ENCODE measurements around the gene ST6GAL1. TPM values are rescaled to one million over a fixed set of nuclear protein-coding genes. Genes with fewer than 3 reads are reported as not detected.
A peak's percentile ranks its signal among the peaks of the same experiment; 100 is the strongest.
"Not testable (repeated sequence)": the region's sequence is repeated elsewhere in the genome, so short reads cannot be mapped to it uniquely, and the experiment has no call there.

The ST6GAL1 gene
- total and polyA plus RNA-seq, 4 donors, result 28.9 to 44.6 (median 34.6) TPM

DNA sequence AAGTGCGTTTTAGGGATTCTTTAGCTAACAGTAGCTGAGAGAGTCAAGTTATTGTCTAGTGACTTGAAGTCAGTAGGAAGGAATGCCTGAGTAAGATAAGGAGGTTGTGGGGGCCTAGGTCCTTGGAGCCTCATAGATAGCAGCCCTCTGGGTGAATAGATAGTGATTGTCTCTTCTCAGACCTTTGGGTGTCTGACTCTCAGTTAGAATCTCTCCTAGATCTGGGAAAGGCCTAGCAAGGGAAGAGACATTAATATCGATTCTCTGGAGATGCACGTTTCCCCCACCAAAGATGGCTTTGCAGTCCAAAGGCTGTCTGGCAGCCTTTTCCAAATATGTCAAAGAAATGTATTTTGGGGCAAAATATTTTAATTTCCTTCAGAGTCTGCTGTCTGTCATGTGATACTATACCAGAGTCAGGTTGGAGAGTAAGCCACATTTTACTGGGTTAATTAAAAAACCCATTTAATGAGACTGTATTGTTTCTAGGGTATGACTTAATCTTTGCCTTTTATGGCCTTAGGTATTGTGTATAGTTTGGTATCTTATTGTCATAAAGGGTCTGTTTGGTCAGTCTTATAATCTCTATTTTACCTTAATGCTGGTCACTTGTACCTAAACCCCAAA is 92.2 kb downstream of the ST6GAL1 start:
- H3K27ac ChIP-seq (ENCODE audit: low read depth, low read length), result no peak overlapping the region
- H3K9me3 ChIP-seq (ENCODE audit: control insufficient read depth, insufficient read depth, low read length), result no peaks in the 10 kb centered on the region
- 80% methylated on average over 1 of the region's 3 CpGs for WGBS (ENCODE audit: insufficient coverage)
- no peaks in the 10 kb centered on the region for H3K36me3 ChIP-seq (ENCODE audit: control insufficient read depth, insufficient read depth, low read length)
- no peak for DNase-seq (ENCODE audit: low read depth in 4 of 6, low spot score in 6 of 6)
- H3K27me3 ChIP-seq (ENCODE audit: control insufficient read depth, insufficient read depth, low read length), result no peaks in the 10 kb centered on the region
- no peaks in the 10 kb centered on the region for H3K4me1 ChIP-seq (ENCODE audit: control insufficient read depth, insufficient read depth, low read length)
- no peak overlapping the region for H3K4me3 ChIP-seq (ENCODE audit: low read depth, low read length)

DNA sequence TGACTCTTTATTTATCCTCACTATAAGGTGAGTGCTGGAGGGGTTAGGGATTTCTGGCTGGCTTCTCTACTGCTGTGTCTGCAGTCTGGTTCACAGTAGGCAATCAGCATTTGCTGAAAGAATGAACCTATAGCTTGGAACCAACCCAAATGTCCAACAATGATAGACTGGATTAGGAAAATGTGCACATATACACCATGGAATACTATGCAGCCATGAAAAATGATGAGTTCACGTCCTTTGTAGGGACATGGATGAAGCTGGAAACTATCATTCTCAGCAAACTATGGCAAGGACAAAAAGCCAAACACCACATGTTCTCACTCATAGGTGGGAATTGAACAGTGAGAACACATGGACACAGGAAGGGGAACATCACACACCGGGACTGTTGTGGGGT is 93.0 kb downstream of the ST6GAL1 start:
- not testable (repeated sequence) for H3K36me3 ChIP-seq (ENCODE audit: control insufficient read depth, insufficient read depth, low read length); H3K4me1 ChIP-seq (ENCODE audit: control insufficient read depth, insufficient read depth, low read length); H3K9me3 ChIP-seq (ENCODE audit: control insufficient read depth, insufficient read depth, low read length); H3K27me3 ChIP-seq (ENCODE audit: control insufficient read depth, insufficient read depth, low read length); H3K27ac ChIP-seq (ENCODE audit: low read depth, low read length); H3K4me3 ChIP-seq (ENCODE audit: low read depth, low read length); DNase-seq (ENCODE audit: low read depth in 4 of 6, low spot score in 6 of 6)
- WGBS (ENCODE audit: insufficient coverage), result no CpG with 5 or more reads among the region's 2 CpGs

DNA sequence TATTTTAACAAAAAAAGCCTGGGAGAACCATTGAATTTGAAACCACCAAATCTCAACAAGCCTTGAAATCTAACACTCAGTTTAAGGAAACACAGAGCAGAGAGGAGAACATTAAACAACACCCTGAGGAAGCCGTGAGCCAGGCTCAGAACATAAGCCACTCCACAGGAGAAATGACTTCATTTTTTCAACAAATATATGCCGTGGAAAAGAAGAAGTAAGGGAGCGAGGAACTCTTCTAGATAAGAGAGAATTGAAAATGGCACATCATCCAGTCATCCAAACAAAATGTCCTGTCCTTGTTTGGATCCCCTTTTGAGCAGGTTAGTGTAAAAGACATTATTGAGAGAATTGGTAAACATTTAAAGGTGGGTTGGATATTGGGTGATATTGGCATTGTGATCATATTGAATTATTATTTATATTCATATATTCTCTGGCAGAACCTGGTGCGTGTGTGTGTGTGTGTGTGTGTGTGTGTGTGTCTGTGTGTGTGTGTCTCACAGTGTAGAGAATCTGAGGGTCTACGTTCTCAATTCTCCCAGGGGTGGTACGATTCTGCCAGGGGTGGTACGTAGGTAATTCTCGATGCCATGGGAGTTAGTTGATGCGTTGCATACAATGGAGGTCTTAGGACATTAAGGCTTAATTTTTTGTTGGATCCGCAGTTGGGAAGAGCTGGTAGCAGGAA is 94.4 kb downstream of the ST6GAL1 start:
- Histone ChIP-seq H3K27ac (ENCODE audit: low read depth, low read length) (no peak overlapping the region), H3K36me3 (ENCODE audit: control insufficient read depth, insufficient read depth, low read length) (no peaks in the 10 kb centered on the region), H3K4me3 (ENCODE audit: low read depth, low read length) (no peak overlapping the region), H3K4me1 (ENCODE audit: control insufficient read depth, insufficient read depth, low read length) (no peaks in the 10 kb centered on the region), H3K27me3 (ENCODE audit: control insufficient read depth, insufficient read depth, low read length) (no peaks in the 10 kb centered on the region), H3K9me3 (ENCODE audit: control insufficient read depth, insufficient read depth, low read length) (no peaks in the 10 kb centered on the region)
- WGBS (ENCODE audit: insufficient coverage), result 91% methylated on average over 7 of the region's 10 CpGs
- DNase-seq (ENCODE audit: low read depth in 4 of 6, low spot score in 6 of 6), result no peak

DNA sequence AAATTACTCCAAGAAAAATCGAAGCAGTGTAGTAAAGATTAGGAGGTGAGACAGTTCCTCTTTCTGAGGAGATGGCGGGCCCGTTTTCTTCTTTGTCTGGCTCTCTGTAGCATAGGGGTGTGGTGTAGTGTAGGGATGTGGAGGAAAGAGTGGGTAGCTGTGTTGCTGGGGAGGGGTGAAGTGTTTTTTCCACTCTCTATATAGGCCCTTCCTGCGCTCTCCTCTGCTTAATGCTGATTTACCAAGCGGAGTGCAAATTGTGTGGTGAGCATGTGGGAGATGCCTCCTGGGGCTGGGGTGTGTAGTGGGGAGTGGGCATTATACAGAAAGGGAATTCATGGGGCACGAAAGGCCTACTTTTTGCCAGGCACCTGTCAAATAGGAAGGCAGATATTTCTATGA is 94.9 kb downstream of the ST6GAL1 start:
- Histone ChIP-seq H3K9me3 (ENCODE audit: control insufficient read depth, insufficient read depth, low read length) (no peaks in the 10 kb centered on the region), H3K4me1 (ENCODE audit: control insufficient read depth, insufficient read depth, low read length) (no peaks in the 10 kb centered on the region), H3K27me3 (ENCODE audit: control insufficient read depth, insufficient read depth, low read length) (no peaks in the 10 kb centered on the region), H3K36me3 (ENCODE audit: control insufficient read depth, insufficient read depth, low read length) (no peaks in the 10 kb centered on the region), H3K27ac (ENCODE audit: low read depth, low read length) (no peak overlapping the region), H3K4me3 (ENCODE audit: low read depth, low read length) (no peak overlapping the region)
- DNase-seq (ENCODE audit: low read depth in 4 of 6, low spot score in 6 of 6), result no peak
- 91% methylated on average over 5 of the region's 6 CpGs for WGBS (ENCODE audit: insufficient coverage)

DNA sequence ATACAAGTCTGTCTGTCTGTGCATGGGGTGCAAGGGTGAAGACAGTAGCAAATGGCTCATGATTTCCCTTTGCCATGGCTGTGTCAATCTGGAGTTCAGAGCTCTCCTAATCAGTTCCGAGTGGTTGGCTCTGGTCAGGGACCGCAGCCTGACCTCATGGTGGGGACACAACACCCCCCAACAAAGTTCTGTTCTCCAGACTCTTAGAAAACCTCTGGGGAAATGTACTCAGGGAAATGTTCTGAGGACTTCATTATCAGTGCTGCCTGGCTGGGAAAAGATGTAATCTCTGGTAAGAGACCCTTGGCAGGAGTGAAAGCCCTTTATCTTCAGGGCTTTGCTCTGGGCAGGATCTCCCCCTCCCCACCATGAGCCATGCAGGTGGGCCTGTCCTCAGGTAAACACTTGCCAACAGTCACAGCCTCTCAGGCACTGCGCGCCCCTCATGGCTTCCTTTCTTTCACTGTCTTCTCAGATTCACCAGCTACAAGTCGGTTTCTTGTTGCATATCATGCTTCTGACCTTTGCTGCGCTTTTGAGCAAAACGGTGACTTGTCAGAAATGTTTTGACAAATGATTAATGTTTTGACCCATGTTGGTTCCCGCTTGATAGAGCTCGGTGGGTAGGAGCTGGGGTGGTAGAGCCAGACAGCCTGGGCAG is 95.5 kb downstream of the ST6GAL1 start:
- no peak for DNase-seq (ENCODE audit: low read depth in 4 of 6, low spot score in 6 of 6)
- H3K27me3 ChIP-seq (ENCODE audit: control insufficient read depth, insufficient read depth, low read length), result no peaks in the 10 kb centered on the region
- no peaks in the 10 kb centered on the region for H3K4me1 ChIP-seq (ENCODE audit: control insufficient read depth, insufficient read depth, low read length)
- H3K27ac ChIP-seq (ENCODE audit: low read depth, low read length), result no peak overlapping the region
- H3K9me3 ChIP-seq (ENCODE audit: control insufficient read depth, insufficient read depth, low read length), result no peaks in the 10 kb centered on the region
- H3K36me3 ChIP-seq (ENCODE audit: control insufficient read depth, insufficient read depth, low read length), result no peaks in the 10 kb centered on the region
- WGBS (ENCODE audit: insufficient coverage), result 76% methylated on average over 6 of the region's 9 CpGs
- H3K4me3 ChIP-seq (ENCODE audit: low read depth, low read length), result no peak overlapping the region

DNA sequence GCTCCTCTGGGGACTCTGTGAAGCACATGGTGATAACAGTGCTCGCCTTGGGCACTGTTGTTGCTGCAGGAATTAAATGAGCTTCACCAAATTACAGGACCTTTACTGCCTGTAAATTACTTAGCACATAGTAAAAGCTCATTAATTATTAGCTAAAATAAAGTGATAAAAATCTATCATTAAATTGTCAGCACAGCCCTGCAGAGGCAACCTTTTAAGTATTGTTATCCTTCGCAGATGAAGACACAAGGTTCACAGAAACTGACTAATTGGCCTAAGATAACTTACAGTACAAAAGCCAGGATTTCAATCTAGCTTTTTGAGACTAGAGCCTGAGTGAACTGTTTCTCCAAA is 96.0 kb downstream of the ST6GAL1 start:
- Histone ChIP-seq H3K9me3 (ENCODE audit: control insufficient read depth, insufficient read depth, low read length) (no peaks in the 10 kb centered on the region), H3K4me3 (ENCODE audit: low read depth, low read length) (no peak overlapping the region), H3K27me3 (ENCODE audit: control insufficient read depth, insufficient read depth, low read length) (no peaks in the 10 kb centered on the region), H3K4me1 (ENCODE audit: control insufficient read depth, insufficient read depth, low read length) (no peaks in the 10 kb centered on the region), H3K27ac (ENCODE audit: low read depth, low read length) (no peak overlapping the region), H3K36me3 (ENCODE audit: control insufficient read depth, insufficient read depth, low read length) (no peaks in the 10 kb centered on the region)
- DNase-seq (ENCODE audit: low read depth in 4 of 6, low spot score in 6 of 6), result peak in 1 of 6 donors; percentile 19
- WGBS (ENCODE audit: insufficient coverage), result no CpG with 5 or more reads among the region's 2 CpGs

DNA sequence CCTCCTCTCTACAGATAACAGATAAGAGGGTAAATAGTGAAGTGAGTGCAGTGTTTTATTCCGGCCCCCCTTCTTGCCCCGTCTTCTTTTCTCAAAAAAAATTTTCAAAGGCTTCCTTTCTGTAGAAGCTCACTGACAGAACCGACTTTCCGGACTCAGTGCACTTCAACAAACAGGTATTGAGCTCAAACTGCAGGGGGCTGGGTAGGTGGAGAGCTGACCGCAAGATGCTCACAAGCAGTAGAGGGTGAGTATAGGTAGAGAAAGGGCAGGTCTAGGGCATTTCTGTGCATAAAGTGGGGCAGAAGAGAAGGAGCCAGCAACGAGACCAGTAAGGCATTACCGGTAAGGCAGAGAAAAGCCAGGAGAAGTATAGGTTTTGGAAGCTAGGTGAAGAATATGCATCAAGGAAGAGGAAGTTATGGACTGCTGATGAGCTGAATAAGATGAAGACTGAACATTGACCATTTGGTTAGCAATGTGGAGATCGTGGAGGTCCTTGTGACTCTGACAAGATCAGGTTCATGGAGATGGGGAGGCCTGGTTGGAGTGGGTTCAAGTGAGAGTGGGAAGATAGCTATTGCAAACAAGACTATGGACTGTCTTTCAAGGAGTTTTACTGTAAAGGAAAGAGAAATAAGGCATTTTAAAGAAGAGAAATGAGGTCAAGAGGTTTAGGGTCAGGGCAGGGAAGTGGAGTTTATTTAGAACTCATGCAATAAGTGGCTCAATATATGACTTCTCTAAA is 97.4 kb downstream of the ST6GAL1 start:
- Histone ChIP-seq H3K27ac (ENCODE audit: low read depth, low read length) (no peak overlapping the region), H3K36me3 (ENCODE audit: control insufficient read depth, insufficient read depth, low read length) (no peaks in the 10 kb centered on the region), H3K4me1 (ENCODE audit: control insufficient read depth, insufficient read depth, low read length) (no peaks in the 10 kb centered on the region), H3K9me3 (ENCODE audit: control insufficient read depth, insufficient read depth, low read length) (no peaks in the 10 kb centered on the region), H3K27me3 (ENCODE audit: control insufficient read depth, insufficient read depth, low read length) (no peaks in the 10 kb centered on the region), H3K4me3 (ENCODE audit: low read depth, low read length) (no peak overlapping the region)
- WGBS (ENCODE audit: insufficient coverage), result 92% methylated on average over 6 of the region's 8 CpGs
- no peak for DNase-seq (ENCODE audit: low read depth in 4 of 6, low spot score in 6 of 6)

DNA sequence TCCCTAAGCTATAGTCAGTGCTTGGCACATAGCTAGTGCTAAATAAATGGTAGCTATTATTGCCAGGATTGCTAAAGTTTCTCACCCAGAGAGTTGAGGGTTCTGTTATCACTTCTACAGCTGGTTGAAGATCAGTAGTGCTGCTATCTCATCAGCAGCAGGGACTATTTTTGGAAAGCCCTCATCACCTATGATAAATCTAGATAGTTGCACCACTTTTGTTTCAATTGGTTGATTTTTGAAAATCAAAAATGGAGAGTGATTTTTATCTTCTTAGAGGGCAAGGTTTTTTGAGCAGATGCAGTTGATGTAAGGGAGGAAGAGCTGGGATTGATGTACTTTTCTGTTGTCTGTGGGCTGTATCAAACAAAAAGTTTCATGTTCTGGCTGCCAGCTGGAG is 101.6 kb downstream of the ST6GAL1 start:
- Histone ChIP-seq H3K36me3 (ENCODE audit: control insufficient read depth, insufficient read depth, low read length) (no peaks in the 10 kb centered on the region), H3K9me3 (ENCODE audit: control insufficient read depth, insufficient read depth, low read length) (peaks cover 2% of the 10 kb centered on the region), H3K4me1 (ENCODE audit: control insufficient read depth, insufficient read depth, low read length) (no peaks in the 10 kb centered on the region), H3K27ac (ENCODE audit: low read depth, low read length) (no peak overlapping the region), H3K4me3 (ENCODE audit: low read depth, low read length) (no peak overlapping the region), H3K27me3 (ENCODE audit: control insufficient read depth, insufficient read depth, low read length) (no peaks in the 10 kb centered on the region)
- no peak for DNase-seq (ENCODE audit: low read depth in 4 of 6, low spot score in 6 of 6)

DNA sequence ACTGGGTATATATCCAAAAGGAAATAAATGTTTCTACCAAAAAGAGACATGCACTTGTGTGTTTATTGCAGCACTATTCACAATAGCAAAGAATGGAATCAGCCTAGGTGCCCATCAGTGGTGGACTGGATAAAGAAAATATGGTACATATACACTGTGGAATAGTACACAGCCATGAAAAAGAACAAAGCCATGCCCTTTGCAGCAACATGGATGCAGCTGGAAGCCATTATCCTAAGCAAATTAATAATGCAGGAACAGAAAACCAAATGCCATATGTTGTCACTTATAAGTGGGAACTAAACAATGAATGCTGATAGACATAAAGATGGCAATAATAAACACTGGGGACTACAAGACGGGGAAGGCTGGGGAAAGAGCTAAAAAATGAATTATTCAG is 106.1 kb downstream of the ST6GAL1 start:
- no peak overlapping the region for H3K4me3 ChIP-seq (ENCODE audit: low read depth, low read length)
- no peak for DNase-seq (ENCODE audit: low read depth in 4 of 6, low spot score in 6 of 6)
- no peaks in the 10 kb centered on the region for H3K4me1 ChIP-seq (ENCODE audit: control insufficient read depth, insufficient read depth, low read length)
- H3K27ac ChIP-seq (ENCODE audit: low read depth, low read length), result no peak overlapping the region
- no peaks in the 10 kb centered on the region for H3K36me3 ChIP-seq (ENCODE audit: control insufficient read depth, insufficient read depth, low read length)
- H3K27me3 ChIP-seq (ENCODE audit: control insufficient read depth, insufficient read depth, low read length), result no peaks in the 10 kb centered on the region
- WGBS (ENCODE audit: insufficient coverage), result no CpG with 5 or more reads among the region's 1 CpG
- peaks cover 2% of the 10 kb centered on the region for H3K9me3 ChIP-seq (ENCODE audit: control insufficient read depth, insufficient read depth, low read length)

Measured in spinal cord (tissue), 10 donors.